MM.1S (cell line): ENCODE measurements around the gene ITPRIP.
A peak's percentile ranks its signal among the peaks of the same experiment; 100 is the strongest.

Experiments
- DNase-seq: peaks from one replicate; pipeline ENCODE4 v3.0.0-alpha.2; 2015
- H2AFZ ChIP-seq: fragments of 300-600 bp; sonication (generic); 2 replicates; pipeline ENCODE4 v1.6.0; 2016; ENCODE audit warnings: antibody characterized with exemption, low read length
- H3F3A ChIP-seq: fragments of 300-600 bp; sonication (generic); 2 replicates; pipeline ENCODE4 v1.6.1; 2016; ENCODE audit warnings: mild to moderate bottlenecking, antibody characterized with exemption, low read length, moderate library complexity, mixed read lengths; ENCODE audit not compliant: insufficient read depth
- H3K27ac ChIP-seq: fragments of 300-600 bp; sonication (generic); 2 replicates; pipeline ENCODE4 v1.5.1; 2016; ENCODE audit warnings: mild to moderate bottlenecking, low read length
- H3K27me3 ChIP-seq: fragments of 300-600 bp; sonication (generic); replicated peaks from 2 replicates; pipeline ENCODE4 v1.6.0; 2016; ENCODE audit warnings: low read length; ENCODE audit not compliant: insufficient read depth
- H3K36me3 ChIP-seq: fragments of 300-600 bp; sonication (generic); replicated peaks from 2 replicates; pipeline ENCODE4 v1.6.1; 2016; ENCODE audit warnings: mild to moderate bottlenecking, low read length, mixed read lengths; ENCODE audit not compliant: insufficient read depth
- H3K4me1 ChIP-seq: fragments of 300-600 bp; sonication (generic); 2 replicates; pipeline ENCODE4 v1.6.1; 2016; ENCODE audit warnings: low read length, mixed read lengths
- H3K4me2 ChIP-seq: fragments of 300-600 bp; sonication (generic); 2 replicates; pipeline ENCODE4 v1.6.0; 2016; ENCODE audit warnings: low read depth, low read length
- H3K4me3 ChIP-seq: fragments of 300-600 bp; sonication (generic); 2 replicates; pipeline ENCODE4 v1.5.1; 2016; ENCODE audit warnings: low read length, mixed read lengths
- H3K79me2 ChIP-seq: fragments of 300-600 bp; sonication (generic); 2 replicates; pipeline ENCODE4 v1.6.1; 2016; ENCODE audit warnings: mixed run types, low read length, mixed read lengths
- H3K9ac ChIP-seq: fragments of 300-600 bp; sonication (generic); 2 replicates; pipeline ENCODE4 v1.6.1; 2016; ENCODE audit warnings: low read length, mixed read lengths
- H3K9me2 ChIP-seq: fragments of 300-600 bp; sonication (generic); replicated peaks from 2 replicates; pipeline ENCODE4 v1.6.1; 2016; ENCODE audit warnings: mild to moderate bottlenecking, low read length, mixed read lengths; ENCODE audit not compliant: insufficient read depth
- H3K9me3 ChIP-seq: fragments of 300-600 bp; sonication (generic); replicated peaks from 2 replicates; pipeline ENCODE4 v1.6.1; 2016; ENCODE audit warnings: mild to moderate bottlenecking, low read length, mixed read lengths; ENCODE audit not compliant: insufficient read depth
- H4K20me1 ChIP-seq: fragments of 300-600 bp; sonication (generic); 2 replicates; pipeline ENCODE4 v1.6.1; 2016; ENCODE audit warnings: mild to moderate bottlenecking, low read length, moderate library complexity, mixed read lengths; ENCODE audit not compliant: insufficient read depth
- EZH2 ChIP-seq: fragments of 300-600 bp; sonication (generic); optimal IDR thresholded peaks from 2 replicates; pipeline ENCODE3; 2017; ENCODE audit warnings: low read depth, mild to moderate bottlenecking, antibody characterized with exemption, low read length, mixed read lengths
- EZH2phosphoT487 ChIP-seq: fragments of 300-600 bp; sonication (generic); IDR thresholded peaks from 2 replicates; pipeline ENCODE4 v1.6.1; 2018; ENCODE audit warnings: antibody characterized with exemption, low read length
- TF ChIP-seq, protein P1 (sequence below): fragments of 300-600 bp; sonication (generic); IDR thresholded peaks from 2 replicates; pipeline ENCODE4 v1.5.1; 2016; ENCODE audit warnings: antibody characterized with exemption, low read length, mixed read lengths

ITPRIP gene

DNA sequence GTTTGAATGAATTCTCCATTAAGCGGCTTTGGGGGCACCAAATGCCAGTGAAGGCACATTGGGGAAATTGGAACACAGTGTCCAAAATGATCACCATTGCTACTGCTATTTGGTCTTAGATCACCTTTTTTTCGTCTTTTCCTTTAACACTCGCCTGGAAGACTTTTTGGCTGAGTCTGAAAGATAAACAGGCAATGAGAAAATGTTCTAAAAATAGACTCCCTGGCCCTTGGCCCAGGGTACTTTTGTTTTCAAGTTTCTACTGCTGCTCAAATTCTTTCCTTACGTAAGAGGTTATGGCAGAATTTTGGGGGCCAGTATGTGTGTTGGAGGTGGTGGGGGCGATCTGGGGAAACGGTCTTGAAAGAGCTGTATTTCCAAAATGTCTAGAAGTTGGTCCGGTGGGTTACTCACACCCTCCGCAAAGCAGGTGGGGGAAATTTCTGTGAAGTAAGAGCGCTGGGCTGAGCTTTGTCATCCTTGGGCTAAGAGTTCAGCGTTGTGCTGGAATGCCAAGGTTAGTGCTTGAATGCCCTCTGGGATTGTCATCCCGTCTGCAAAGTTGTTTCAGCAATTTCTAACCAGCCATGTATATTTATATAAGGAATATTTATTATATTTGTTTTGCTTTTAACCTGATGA is 1.3 kb upstream of the ITPRIP start:
- Histone ChIP-seq H3K9ac (peak overlapping the region; percentile 79), H3K27me3 (no peaks in the 10 kb centered on the region), H3K9me3 (no peaks in the 10 kb centered on the region), H3K4me3 (peak overlapping the region; percentile 82), H3K27ac (peak overlapping the region; percentile 85; the same call in 1 of the 2 replicates), H3K36me3 (no peaks in the 10 kb centered on the region), H3K79me2 (peaks cover 32% of the 10 kb centered on the region), H3K9me2 (no peaks in the 10 kb centered on the region), H3K4me1 (peaks cover 8% of the 10 kb centered on the region), H2AFZ (peak overlapping the region; percentile 73), H3F3A (peaks cover 29% of the 10 kb centered on the region), H3K4me2 (peak overlapping the region; percentile 97), H4K20me1 (no peaks in the 10 kb centered on the region)
- peak; percentile 24 for DNase-seq
- TF ChIP-seq, protein P1, sequence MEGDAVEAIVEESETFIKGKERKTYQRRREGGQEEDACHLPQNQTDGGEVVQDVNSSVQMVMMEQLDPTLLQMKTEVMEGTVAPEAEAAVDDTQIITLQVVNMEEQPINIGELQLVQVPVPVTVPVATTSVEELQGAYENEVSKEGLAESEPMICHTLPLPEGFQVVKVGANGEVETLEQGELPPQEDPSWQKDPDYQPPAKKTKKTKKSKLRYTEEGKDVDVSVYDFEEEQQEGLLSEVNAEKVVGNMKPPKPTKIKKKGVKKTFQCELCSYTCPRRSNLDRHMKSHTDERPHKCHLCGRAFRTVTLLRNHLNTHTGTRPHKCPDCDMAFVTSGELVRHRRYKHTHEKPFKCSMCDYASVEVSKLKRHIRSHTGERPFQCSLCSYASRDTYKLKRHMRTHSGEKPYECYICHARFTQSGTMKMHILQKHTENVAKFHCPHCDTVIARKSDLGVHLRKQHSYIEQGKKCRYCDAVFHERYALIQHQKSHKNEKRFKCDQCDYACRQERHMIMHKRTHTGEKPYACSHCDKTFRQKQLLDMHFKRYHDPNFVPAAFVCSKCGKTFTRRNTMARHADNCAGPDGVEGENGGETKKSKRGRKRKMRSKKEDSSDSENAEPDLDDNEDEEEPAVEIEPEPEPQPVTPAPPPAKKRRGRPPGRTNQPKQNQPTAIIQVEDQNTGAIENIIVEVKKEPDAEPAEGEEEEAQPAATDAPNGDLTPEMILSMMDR: no peak
- TF ChIP-seq EZH2phosphoT487 (no peak), EZH2 (no peak)

DNA sequence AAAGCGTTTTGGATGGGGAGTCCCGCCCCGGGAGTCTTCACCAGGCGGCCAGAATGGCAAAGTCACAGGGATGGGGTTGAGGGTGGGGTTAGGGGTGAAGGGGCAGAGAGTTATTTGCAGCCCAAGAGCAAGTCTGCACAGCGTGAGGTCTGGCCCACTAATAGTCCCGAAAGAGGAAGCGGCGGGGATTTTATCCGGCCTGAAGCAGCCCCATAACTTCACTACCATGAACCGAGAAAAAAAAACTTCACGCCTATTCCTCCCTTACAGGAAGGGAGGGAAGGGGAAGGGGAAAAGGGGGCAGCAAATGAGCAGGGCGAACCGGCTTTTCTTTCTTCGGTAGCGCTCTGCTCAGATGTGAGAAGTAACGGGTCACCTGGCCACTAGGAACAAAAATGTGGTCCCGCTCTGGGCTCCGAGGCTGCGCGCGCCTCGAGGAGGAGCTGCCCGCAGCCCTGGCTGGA is 712 bp downstream of the ITPRIP start:
- peak overlapping the region; percentile 82 for H3K4me3 ChIP-seq
- no peaks in the 10 kb centered on the region for H3K9me3 ChIP-seq
- H3K36me3 ChIP-seq: no peaks in the 10 kb centered on the region
- TF ChIP-seq, protein P1: no peak
- no peak for TF ChIP-seq EZH2
- TF ChIP-seq EZH2phosphoT487: no peak
- H3F3A ChIP-seq: peaks cover 29% of the 10 kb centered on the region
- H3K79me2 ChIP-seq: peaks cover 51% of the 10 kb centered on the region
- H3K4me2 ChIP-seq: peak overlapping the region; percentile 97
- peaks cover 8% of the 10 kb centered on the region for H3K4me1 ChIP-seq
- peak overlapping the region; percentile 85; the same call in 1 of the 2 replicates for H3K27ac ChIP-seq
- H2AFZ ChIP-seq: peak overlapping the region; percentile 73
- no peaks in the 10 kb centered on the region for H3K27me3 ChIP-seq
- peak overlapping the region; percentile 79 for H3K9ac ChIP-seq
- DNase-seq: peak; percentile 58
- no peaks in the 10 kb centered on the region for H3K9me2 ChIP-seq
- H4K20me1 ChIP-seq: no peaks in the 10 kb centered on the region

DNA sequence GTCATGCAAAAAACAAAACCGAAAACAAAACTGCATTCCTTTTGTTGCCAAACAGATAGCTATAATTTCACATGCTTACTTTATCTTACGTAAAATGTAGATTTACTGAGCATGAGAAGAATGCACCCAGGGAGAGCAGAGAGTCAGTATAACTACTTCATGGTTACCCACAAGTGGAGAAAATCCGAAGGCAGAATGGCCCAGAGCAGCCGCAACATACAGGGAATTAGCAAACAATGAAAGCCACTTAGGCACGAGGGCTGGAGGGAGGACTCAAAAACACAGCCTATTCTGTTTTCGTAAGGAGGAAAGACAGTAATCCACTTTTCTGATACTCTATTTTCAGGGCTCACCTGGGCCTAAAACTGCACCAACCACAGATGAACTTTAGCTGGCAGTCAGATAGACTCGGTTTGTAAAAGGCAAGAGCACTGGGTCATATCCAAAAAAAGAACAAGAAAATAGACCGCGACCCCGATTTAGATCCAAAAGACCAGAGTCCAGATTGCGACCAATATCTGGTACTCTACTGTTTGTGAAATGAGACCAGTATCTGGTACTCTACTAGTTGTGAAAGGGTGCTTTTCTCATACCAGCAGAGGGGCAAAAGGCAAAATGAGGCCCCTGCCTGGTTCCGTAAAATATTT is 1.3 kb downstream of the ITPRIP start:
- TF ChIP-seq EZH2 (no peak), EZH2phosphoT487 (no peak)
- TF ChIP-seq, protein P1: no peak
- no peaks in the 10 kb centered on the region for H3K27me3 ChIP-seq
- H3F3A ChIP-seq: peaks cover 29% of the 10 kb centered on the region
- no peaks in the 10 kb centered on the region for H3K9me3 ChIP-seq
- peak; percentile 35 for DNase-seq
- no peaks in the 10 kb centered on the region for H3K9me2 ChIP-seq
- peaks cover 57% of the 10 kb centered on the region for H3K79me2 ChIP-seq
- peak overlapping the region; percentile 73 for H2AFZ ChIP-seq
- H3K4me1 ChIP-seq: peaks cover 8% of the 10 kb centered on the region
- peak overlapping the region; percentile 82 for H3K4me3 ChIP-seq
- peak overlapping the region; percentile 97 for H3K4me2 ChIP-seq
- peak overlapping the region; percentile 85; the same call in 1 of the 2 replicates for H3K27ac ChIP-seq
- H3K9ac ChIP-seq: peak overlapping the region; percentile 79; the same call in 1 of the 2 replicates
- no peaks in the 10 kb centered on the region for H4K20me1 ChIP-seq
- H3K36me3 ChIP-seq: no peaks in the 10 kb centered on the region
